Chondrocyte (in vitro differentiated cells): Measurements from ENCODE around the gene LHX3. TPM values are rescaled to one million over a fixed set of nuclear protein-coding genes. Genes with fewer than 3 reads are reported as not detected.

Experiments
- DNase-seq: peaks from one replicate; pipeline ENCODE4 v3.0.0; 2021; ENCODE audit warnings: mixed read lengths, low spot score
- H3K27ac Mint-ChIP-seq: one replicate; pipeline ENCODE4 v1.8.0; 2021; ENCODE audit warnings: mild to moderate bottlenecking, moderate library complexity, mixed read lengths; ENCODE audit not compliant: unreplicated experiment
- H3K27me3 Mint-ChIP-seq: 2 replicates; pipeline ENCODE4 v1.8.0; 2021; ENCODE audit warnings: low read depth, mixed read lengths
- H3K36me3 Mint-ChIP-seq: 2 replicates; pipeline ENCODE4 v1.8.0; 2021; ENCODE audit warnings: low read depth, mixed read lengths
- H3K4me1 Mint-ChIP-seq: 2 replicates; pipeline ENCODE4 v1.8.0; 2021; ENCODE audit warnings: low read depth, mild to moderate bottlenecking, mixed read lengths
- H3K4me3 Mint-ChIP-seq: one replicate; pipeline ENCODE4 v1.8.0; 2021; ENCODE audit warnings: mild to moderate bottlenecking, moderate library complexity, mixed read lengths; ENCODE audit not compliant: unreplicated experiment
- H3K9me3 Mint-ChIP-seq: 2 replicates; pipeline ENCODE4 v1.8.0; 2021; ENCODE audit warnings: low read depth, mixed read lengths
- total RNA-seq: library from RNA; stranded (reverse); gene quantifications from 3 replicates; pipeline ENCODE4 v1.2.1, GENCODE V29; 2021
- TF ChIP-seq, protein P1 (sequence below): fragments of 200-600 bp; sonication (generic); IDR thresholded peaks from 2 replicates; pipeline ENCODE4 v1.5.0; 2021; ENCODE audit warnings: antibody characterized with exemption, mild to moderate bottlenecking, moderate library complexity

The LHX3 gene
- total RNA-seq, 1 donor from 2014 or later = not detected

DNA sequence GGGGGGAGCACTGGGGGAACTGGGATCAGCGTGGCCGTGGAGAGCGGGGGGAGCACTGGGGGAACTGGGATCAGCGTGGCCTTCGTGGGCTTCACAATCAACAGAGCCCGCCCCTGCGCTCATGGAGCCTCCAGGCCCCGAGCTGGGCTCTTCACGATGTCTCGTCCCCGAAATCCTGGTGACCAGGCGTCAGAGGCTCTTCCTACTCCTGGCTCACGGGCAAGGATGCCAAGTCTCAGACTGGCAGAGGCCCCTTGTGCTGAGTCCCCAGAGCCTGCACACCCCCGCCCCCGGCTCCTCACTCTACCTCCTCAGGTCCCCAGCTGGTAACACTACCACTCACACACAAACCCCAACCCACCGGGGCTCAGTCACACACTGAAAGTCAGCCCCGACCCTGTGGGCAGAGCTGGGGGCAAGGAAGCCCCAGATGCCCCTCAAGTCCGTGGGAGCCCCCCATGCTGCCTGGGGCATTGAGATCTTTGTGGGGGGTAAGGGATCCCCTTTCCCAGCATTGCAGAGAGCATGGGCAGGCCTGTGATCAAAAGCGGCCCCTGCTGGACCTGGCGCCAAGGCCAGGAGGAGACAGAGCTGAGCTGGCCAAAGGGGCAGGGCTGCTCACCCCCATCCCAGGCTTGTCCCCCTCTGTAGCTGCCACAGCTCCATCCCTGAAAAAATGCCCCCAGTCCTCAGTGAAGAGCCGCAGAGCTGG lies 26.7 kb downstream of the LHX3 start:
- H3K9me3 Mint-ChIP-seq = no peaks in the 10 kb centered on the region
- no peak overlapping the region for H3K4me3 Mint-ChIP-seq
- peaks cover 14% of the 10 kb centered on the region for H3K27me3 Mint-ChIP-seq
- no peaks in the 10 kb centered on the region for H3K4me1 Mint-ChIP-seq
- DNase-seq = no peak
- no peak overlapping the region for H3K27ac Mint-ChIP-seq
- TF ChIP-seq, protein P1, sequence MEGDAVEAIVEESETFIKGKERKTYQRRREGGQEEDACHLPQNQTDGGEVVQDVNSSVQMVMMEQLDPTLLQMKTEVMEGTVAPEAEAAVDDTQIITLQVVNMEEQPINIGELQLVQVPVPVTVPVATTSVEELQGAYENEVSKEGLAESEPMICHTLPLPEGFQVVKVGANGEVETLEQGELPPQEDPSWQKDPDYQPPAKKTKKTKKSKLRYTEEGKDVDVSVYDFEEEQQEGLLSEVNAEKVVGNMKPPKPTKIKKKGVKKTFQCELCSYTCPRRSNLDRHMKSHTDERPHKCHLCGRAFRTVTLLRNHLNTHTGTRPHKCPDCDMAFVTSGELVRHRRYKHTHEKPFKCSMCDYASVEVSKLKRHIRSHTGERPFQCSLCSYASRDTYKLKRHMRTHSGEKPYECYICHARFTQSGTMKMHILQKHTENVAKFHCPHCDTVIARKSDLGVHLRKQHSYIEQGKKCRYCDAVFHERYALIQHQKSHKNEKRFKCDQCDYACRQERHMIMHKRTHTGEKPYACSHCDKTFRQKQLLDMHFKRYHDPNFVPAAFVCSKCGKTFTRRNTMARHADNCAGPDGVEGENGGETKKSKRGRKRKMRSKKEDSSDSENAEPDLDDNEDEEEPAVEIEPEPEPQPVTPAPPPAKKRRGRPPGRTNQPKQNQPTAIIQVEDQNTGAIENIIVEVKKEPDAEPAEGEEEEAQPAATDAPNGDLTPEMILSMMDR = no peak
- no peaks in the 10 kb centered on the region for H3K36me3 Mint-ChIP-seq

DNA sequence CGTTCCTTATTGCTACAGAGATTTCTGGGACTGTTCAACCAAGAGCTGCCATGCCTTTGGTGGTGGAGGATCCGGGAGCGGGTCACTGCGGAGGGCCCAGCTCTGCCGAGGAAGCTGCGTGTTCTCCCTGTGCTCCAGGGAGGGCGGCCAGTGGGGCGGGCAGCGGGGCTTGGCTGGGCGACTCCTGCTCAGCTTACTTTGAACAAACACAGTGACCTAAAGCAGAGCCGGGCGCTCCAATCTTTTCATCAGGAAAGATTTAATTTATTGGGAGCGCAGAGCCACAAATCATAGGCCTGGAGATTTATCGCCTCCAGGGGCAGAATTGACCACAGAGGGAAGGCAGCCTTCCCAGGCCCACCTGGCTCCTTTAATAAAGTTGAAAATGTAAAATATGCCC lies 27.7 kb downstream of the LHX3 start:
- H3K27ac Mint-ChIP-seq = no peak overlapping the region
- H3K36me3 Mint-ChIP-seq = no peaks in the 10 kb centered on the region
- no peaks in the 10 kb centered on the region for H3K4me1 Mint-ChIP-seq
- TF ChIP-seq, protein P1 = no peak
- peaks cover 15% of the 10 kb centered on the region for H3K27me3 Mint-ChIP-seq
- no peaks in the 10 kb centered on the region for H3K9me3 Mint-ChIP-seq
- H3K4me3 Mint-ChIP-seq = no peak overlapping the region
- DNase-seq = no peak

GRCh38 chr9:136175616-136176197 lies 29.2 kb downstream of the LHX3 start:
- H3K4me3 Mint-ChIP-seq = no peak overlapping the region
- peaks cover 18% of the 10 kb centered on the region for H3K27me3 Mint-ChIP-seq
- H3K27ac Mint-ChIP-seq = no peak overlapping the region
- DNase-seq = no peak
- no peaks in the 10 kb centered on the region for H3K4me1 Mint-ChIP-seq
- no peaks in the 10 kb centered on the region for H3K36me3 Mint-ChIP-seq
- TF ChIP-seq, protein P1 = no peak
- no peaks in the 10 kb centered on the region for H3K9me3 Mint-ChIP-seq

DNA sequence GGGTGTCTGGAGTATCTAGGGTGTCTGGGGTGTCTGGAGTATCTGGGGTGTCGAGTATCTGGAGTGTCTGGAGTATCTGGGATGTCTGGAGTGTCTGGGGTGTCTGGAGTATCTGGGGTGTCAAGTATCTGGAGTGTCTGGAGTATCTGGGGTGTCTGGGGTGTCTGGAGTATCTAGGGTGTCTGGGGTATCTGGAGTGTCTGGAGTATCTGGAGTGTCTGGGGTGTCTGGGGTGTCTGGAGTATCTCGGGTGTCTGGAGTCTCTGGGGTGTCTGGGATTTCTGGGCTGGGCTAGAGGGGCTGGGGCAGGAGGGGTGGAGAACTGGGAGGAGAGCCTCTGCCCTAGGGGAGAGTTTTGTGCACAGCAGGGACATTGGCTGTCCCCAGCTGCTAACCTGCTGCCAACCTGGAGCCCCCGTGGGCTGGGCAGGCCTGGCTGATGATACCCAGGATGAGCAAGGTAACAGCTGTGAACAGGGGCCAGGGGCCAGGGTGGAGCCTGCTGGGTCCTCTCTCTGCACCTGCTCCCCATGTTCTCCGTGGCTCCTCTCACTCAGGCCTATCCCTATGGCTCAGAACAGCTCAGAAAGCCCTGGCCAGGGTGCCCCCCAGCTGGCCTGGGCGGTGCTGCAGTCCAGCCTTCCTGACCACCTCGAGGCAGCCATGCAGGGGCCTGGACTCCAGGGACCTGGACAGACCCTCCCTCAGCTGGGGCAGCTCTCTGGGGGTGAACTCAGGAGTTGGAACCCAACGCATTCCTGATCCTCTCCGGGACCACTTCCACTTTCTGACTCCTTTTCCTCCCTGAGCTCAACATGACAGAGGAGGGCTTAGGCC lies 29.9 kb downstream of the LHX3 start:
- Mint-ChIP-seq H3K27me3 (peaks cover 15% of the 10 kb centered on the region), H3K4me1 (no peaks in the 10 kb centered on the region), H3K9me3 (no peaks in the 10 kb centered on the region), H3K36me3 (no peaks in the 10 kb centered on the region), H3K4me3 (no peak overlapping the region), H3K27ac (no peak overlapping the region)
- TF ChIP-seq, protein P1 = no peak
- DNase-seq = no peak

DNA sequence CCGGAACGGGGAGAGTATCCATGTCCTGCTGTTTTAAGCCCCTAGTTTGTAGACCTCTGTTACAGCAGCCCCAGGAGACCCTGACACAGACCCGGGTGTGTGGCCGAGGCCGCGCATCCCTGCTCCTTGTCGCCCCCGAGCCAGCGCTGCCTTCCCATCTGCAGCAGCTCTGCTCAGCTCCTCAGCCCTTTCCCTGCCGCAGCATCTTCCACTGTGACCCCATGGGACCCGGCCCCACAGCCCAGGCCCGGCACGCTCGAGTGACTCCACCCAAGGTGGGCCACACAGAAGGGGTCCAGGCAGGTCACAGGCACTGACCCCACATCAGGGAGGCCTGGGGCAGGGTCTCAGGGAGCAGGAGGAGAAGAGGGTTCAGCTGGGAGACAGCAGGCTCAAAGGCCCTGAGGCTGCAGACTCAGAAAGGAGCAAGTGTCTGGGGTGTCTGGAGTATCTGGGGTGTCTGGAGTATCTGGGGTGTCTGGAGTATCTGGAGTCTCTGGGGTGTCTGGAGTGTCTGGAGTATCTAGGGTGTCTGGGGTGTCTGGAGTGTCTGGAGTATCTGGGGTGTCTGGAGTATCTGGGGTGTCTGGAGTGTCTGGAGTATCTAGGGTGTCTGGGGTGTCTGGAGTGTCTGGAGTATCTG lies 31.2 kb downstream of the LHX3 start:
- Mint-ChIP-seq H3K4me3 (no peak overlapping the region), H3K4me1 (no peaks in the 10 kb centered on the region), H3K36me3 (no peaks in the 10 kb centered on the region), H3K27me3 (peaks cover 21% of the 10 kb centered on the region), H3K27ac (no peak overlapping the region), H3K9me3 (no peaks in the 10 kb centered on the region)
- DNase-seq = no peak
- TF ChIP-seq, protein P1 = no peak
